Left ventricle myocardium superior (tissue), 1 donor: ENCODE measurements around the gene DSPP. TPM values are rescaled to one million over a fixed set of nuclear protein-coding genes. Genes with fewer than 3 reads are reported as not detected.
"Not testable (repeated sequence)": the region's sequence is repeated elsewhere in the genome, so short reads cannot be mapped to it uniquely, and the experiment has no call there.

Source experiments
- ATAC-seq: fragments of 200-7000 bp; cut with Tn5 transposase; one replicate; pipeline ENCODE4 v1.9.1; 2020; ENCODE audit warnings: mild to moderate bottlenecking, moderate library complexity
- DNase-seq: peaks from one replicate; pipeline ENCODE4 v3.0.0-alpha.2; 2020
- intact Hi-C: fragments of 100-400 bp; cut with micrococcal nuclease; formaldehyde crosslinking; loops from one replicate; pipeline ENCODE4 v1.11.0; 2022
- long read RNA-seq: library from polyadenylated mRNA; unstranded; transcript quantifications from one replicate; pipeline ENCODE4 v2.0.0, GENCODE V29; 2021
- total RNA-seq: library from RNA; stranded (reverse); fragmentation: NEBNext Ultra II Directional; extraction: Animal tissue kit (Norgen Biotek cat#: 25700); gene quantifications from one replicate; pipeline ENCODE4 v1.2.1, GENCODE V29; 2021
- donor health status: DM: no; HTN: yes; CAD: no; lungs with severe emphysema.

Gene DSPP
- not detected for total RNA-seq
- long read RNA-seq = 0 reads

DNA sequence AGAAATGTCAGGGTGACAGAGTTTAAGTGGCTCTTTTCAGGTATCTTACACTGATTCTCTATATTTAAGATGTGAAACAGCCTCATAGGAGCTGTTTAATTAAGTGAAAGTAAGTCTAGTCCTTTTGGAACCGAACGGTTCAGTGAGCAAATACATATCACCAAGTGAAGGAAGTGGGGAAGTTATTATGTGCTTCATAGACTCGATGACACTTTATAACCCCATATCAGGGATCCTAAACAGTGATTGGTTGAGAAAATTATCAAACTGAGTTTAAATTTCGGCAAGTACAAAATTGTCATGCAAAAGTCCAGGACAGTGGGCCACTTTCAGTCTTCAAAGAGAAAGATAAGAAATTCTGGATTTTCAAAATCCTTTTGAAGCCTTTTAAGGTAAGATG, at the start of gene DSPP:
DSPP (plus strand) TSS at position 301 of the 400 bp plus-strand sequence. CDS start 2,380 bp downstream, outside the sequence.
- ATAC-seq = no peak
- intact Hi-C loops = no loop called here
- DNase-seq = no peak

DNA sequence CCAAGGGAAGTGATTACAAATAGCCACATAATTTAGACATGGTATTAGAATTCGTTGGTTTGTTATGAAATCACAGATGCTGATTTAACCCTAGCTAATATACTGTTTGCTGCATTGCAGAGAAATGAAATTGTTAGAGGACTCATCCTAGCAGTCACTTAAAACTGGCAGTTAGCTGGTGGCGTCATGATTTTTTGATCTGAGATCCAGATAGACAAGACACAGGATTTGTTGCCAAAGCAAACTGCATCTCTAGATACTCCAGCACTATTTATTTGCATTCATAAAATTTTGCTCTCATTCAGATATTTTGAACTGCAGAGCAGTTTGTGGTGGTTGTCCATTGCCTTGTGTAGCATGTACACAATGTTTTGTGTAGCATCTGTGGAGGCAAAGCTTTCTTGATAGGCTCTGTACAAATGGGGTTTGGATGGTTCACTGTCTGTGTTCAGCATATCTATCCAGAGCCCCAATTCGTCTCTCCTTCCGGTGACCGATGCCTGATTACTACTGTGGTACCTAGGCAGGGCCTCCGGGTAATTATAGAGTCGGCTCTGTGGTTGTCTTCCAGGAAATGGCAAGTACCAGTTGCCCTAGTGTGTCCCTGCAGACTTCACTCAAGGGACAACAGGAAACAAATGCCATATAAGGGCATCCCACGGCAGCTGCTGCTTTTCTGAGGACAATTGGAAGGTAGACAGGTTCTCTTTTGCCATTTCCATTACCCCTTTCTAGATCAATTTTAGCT, 49.1 kb upstream of the DSPP start:
- intact Hi-C loops = no loop called here
- DNase-seq (no peak), ATAC-seq (peak; percentile 51)

DNA sequence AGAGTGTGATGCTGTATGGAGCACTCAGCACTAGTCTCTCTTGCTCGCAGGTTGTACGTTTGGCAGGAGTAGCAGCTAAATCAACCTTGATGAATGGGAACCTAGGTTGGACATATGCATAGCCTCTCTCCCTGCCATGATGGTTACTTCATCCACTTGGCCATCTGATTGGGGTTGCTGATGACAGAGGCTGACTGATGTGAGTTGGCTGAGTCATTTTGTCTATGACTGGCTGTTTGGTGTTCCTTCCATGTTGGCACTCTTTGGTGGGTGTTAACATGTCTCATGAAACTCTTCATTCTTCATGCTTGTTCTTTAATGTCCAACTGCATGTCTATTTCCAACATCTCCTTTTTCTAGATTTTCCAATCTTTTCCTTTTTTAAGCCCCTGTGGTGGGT, 47.5 kb upstream of the DSPP start:
- intact Hi-C loops = no loop called here
- ATAC-seq (no peak), DNase-seq (no peak)

DNA sequence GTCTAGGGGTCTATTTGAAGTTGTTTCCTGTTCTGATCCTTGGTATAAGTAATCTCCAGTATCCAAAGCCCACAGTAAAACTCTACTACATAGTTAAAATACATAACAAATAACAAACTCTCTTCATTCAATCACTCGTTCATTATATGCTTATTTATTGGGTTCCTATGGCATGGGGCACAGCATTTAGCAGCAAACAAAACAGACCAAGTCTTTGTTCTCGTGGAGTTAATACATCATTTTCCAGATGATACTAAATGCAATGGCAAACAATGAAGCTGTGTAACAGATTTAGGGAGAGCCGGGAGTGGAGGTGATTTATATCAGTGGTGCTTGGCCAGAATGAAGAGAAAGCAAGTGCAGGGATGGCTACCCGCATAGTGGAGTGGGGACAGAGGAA, 42.6 kb upstream of the DSPP start:
- intact Hi-C loops = no loop called here
- ATAC-seq = no peak
- DNase-seq = no peak

DNA sequence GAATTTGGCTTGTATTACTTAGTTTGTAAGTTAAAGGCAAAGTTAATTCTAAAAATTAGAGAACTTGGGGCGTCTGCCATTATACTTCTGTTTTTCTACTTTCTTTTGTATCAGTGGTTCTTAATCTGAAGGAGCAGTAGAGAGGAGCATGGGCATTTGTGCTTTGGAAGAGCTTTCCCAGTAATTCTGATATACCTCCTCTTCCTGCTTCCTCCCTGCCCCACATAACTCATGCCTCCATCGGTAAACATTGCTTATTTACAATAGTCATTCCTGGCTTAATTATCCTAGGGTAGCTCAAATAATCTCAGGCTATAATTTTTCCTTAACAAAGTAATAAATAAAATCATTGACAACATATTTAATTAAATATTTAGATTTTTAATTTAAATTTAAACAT, 42.1 kb upstream of the DSPP start:
- no peak for DNase-seq
- no peak for ATAC-seq
- intact Hi-C loops = no loop called here

DNA sequence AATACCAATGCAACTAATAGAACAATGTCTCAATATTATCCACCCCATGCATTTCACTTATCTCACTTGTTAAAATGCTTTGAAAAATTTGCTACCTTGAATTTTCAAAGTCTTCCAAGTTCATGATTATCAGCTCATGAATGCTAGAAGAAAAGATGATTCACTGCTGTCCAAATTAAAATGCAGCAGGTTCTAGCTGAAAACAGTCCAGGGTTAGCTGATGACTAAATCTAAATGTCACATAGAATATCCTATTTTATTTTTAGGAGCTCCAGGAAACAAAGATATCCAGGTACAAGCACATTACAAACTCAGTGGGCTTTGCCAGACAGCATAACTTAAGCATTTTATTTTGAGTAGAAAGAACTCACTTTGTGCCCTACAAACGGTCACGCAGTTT, 41.1 kb upstream of the DSPP start:
- intact Hi-C loops = no loop called here
- DNase-seq (no peak), ATAC-seq (no peak)

DNA sequence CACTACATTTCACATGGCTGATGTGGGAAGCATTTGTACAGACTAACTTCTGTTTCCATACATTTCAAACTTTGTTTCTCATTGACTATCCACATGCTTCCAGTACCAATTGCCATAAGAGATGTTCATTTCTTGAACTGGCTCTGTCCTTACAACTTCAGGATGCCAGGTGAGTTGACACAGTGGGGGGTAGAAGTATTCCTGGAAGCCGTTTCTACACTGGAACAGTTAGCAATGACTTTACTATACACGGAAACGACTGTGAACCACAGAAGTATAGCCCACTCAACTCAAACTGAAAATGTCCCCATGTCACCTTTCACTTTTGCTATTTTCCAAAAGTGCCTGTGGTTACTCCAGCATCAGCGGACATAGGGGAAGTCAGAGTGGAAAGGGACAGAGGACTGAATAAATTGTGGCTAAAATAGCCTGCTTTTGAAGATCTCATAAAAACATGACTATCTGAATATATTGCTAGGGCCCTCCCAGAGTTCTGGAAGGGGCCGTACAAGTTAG, 38.0 kb upstream of the DSPP start:
- no peak for ATAC-seq
- intact Hi-C loops = no loop called here
- no peak for DNase-seq

DNA sequence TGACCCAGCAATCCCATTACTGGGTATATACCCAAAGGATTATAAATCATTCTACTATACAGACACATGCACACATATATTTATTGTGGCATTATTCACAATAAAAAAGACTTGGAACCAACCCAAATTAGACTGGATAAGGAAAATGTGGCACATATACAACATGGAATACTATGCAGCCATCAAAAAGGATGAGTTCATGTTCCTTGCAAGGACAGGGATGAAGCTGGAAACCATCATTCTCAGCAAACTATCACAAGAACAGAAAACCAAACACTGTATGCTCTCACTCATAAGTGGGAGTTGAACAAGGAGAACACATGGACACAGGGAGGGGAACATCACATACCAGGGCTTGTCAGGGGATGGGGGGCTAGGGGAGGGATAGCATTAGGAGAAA, 34.0 kb upstream of the DSPP start:
- intact Hi-C loops, DNase-seq, ATAC-seq: not testable (repeated sequence)

DNA sequence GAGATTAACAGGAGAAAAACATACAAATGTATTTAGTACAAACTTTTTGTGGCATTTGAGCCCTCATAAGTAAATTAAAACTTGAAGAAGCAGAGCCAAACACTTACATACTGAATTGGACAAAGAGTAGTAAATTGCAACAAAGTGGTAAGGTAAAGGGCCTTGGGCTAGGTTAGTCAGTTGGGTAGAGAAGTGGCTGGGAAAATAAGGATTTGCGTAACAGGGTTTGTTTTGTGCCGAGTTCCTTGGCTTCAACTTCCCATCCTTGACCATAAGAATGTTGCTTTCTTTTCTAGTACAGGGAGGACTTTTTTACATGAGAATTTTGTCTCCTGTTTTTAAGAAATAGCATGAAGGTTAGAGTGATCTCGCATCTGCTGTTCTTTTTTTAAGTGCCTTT, 33.3 kb upstream of the DSPP start:
- no peak for DNase-seq
- intact Hi-C loops = no loop called here
- ATAC-seq = no peak

DNA sequence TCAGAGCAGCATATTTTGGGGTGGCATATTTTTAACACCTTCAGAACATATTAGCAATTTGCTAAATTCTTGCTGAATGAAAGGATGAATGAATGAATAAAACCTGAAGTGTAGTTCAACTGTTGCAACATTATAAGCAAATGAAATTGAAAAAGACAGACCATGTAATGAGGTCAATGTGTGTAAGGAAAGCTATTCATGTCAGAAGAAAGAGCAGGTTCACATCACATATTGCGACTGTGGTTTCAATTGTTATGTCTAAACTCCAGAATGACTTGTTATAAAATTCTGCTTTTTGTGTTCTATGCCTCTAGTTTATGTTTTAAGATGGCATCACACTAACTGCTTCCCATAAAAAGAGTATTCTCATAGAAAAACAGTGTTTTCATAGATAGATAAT, 32.9 kb upstream of the DSPP start:
- intact Hi-C loops = no loop called here
- DNase-seq (no peak), ATAC-seq (no peak)

DNA sequence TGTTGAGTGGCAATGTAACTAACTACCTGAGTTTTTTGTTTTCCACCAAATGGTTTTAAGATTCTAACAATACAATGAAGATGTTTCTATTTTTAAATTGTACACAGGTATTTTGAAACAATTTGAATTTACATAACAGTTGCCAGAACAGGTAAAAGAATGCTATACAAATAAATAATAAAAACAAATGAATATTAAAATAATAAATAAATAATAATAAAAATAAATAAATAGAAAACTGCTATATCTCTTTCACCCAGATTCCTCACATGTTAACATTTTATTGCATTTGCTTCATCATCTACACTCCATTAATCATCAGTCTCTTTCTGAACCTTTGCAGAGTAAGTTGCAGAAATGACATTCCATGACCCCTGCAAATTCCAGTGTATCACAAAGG, 32.3 kb upstream of the DSPP start:
- ATAC-seq = no peak
- intact Hi-C loops = no loop called here
- no peak for DNase-seq

DNA sequence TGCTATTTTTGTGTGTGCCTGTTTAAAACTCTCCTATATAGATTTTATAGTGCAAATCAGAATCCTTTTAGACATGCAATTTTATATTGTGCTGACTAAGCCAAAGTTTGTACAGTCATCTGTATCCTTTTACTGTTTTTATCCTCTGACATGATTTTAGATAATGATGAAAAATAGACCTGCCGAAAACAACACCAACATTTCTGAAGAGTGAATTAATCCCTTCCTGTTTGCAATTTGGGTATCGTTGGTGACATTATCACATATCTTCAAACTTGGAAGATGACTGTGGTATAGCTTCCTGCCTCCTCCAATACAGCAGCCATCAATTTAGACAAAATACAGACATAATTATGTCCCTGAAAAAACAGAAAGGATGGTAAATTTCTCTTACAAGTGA, 28.9 kb upstream of the DSPP start:
- intact Hi-C loops = no loop called here
- DNase-seq (no peak), ATAC-seq (no peak)

DNA sequence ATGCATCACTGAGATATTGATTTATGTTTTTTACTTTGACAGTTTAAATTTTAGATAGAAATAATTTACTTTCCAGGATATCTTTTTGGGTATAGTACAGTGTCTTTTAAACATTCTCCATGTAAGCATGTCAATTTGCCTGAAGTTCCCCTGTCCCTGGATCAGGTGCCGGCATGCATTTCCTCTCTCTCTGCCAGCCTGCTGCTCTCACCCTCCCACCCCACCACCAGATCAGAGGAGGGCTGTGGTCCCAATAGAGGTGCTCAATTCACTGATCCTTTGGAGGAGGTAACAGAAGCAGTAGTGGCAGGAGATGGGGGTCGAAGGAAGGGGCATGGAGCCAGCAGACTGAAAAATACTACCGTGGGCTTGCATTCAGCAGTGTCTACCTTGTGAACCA, 28.3 kb upstream of the DSPP start:
- intact Hi-C loops = no loop called here
- no peak for DNase-seq

DNA sequence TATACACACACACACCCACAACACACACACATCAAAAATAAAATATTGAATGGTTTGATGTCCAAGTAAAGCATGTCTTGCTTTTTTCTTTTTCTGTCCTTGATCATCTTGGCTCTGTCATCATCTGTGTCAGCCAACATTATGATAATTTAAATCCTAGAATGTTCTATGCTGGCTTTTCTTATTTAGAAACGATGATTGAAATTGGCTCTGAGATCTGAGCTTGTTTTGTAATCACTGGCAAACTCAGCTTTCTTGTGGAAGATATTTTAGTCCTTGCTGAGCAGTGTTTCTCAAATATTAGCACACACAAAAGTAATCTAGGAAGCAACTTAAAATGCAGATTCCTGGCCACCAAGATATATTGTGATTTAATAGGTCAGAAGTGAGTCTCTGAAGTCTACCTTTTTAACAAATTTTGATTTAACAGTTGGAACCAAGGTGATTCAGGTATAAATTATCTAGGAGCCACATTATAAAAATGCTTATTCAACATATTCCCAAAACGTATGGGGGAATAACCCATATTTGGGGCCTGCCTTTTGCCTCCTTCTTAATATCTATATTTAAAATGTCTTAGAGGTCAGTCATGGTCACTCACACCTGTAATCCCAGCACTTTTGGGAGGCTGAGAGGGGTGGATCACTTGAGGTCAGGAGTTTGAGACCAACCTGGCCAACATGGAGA, 24.0 kb upstream of the DSPP start:
- ATAC-seq (no peak), DNase-seq (no peak)
- intact Hi-C loops = no loop called here

More for the DNA sequence above, 28.3 kb upstream of the DSPP start:
- no peak for ATAC-seq

DNA sequence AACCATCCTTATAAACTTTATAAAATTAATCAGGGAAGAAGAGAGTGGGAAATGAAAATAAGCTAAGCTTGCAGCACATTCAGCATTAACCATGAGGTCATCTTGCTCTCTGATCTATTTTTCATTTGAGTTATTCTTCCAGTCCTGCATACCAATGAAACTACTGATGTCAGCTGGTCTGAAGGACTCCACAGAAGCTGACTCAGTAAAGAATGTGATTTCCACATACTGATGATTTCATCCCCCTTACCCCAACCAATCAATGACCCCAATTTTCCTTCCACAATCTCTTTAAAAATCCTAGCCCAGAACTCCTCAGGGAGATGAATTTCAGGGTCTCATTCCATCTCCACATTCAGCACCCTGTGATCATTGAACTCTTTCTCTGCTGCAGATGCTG, 18.8 kb upstream of the DSPP start:
- ATAC-seq (peak; percentile 82), DNase-seq (no peak)
- intact Hi-C loops = no loop called here

DNA sequence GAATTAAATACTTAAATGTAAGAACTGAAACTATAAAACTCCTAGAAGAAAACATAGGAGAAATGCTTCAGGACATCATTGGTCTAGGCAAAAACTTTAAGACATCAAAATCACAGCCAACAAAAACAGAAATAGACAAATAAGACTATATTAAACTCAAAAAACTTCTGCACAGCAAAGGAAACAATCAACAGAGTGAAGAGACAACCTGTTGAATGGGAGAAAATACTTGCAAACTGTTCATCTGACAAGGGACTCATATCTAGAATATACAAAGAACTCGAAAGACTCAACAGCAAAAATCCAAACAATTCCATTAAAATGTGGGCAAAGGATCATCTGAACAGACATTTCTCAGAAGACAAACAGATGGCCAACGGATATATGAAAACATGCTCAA, 16.2 kb upstream of the DSPP start:
- DNase-seq (no peak), ATAC-seq (no peak)
- intact Hi-C loops = no loop called here

DNA sequence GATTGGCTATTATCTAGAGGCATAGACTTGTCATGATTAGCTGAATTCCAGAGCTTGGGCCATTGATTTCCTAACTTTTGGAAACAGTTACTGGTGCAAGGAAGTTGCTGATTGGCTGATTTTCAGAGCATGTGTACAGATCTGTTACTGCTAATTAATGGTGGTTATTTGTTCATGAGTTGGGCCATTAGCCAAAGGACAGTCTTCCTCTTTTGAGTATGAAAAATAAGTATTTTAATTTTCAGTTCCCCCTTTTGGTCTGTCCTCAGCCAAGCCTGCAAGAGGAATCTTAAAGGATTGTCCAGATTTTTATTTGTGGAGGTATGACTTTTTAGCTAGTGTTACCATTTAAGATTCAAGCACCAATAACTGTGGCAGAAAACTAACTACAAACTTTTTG, 7.0 kb upstream of the DSPP start:
- no peak for DNase-seq
- no peak for ATAC-seq
- intact Hi-C loops = no loop called here

DNA sequence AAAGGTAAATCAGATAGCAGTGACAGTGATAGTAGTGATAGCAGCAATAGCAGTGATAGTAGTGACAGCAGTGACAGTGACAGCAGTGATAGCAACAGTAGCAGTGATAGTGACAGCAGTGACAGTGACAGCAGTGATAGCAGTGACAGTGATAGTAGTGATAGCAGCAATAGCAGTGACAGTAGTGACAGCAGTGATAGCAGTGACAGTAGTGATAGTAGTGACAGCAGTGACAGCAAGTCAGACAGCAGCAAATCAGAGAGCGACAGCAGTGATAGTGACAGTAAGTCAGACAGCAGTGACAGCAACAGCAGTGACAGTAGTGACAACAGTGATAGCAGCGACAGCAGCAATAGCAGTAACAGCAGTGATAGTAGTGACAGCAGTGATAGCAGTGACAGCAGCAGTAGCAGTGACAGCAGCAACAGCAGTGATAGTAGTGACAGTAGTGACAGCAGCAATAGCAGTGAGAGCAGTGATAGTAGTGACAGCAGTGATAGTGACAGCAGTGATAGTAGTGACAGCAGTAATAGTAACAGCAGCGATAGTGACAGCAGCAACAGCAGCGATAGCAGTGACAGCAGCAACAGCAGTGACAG, 6.1 kb downstream of the DSPP start:
- DNase-seq (no peak), ATAC-seq (no peak)
- intact Hi-C loops = no loop called here

DNA sequence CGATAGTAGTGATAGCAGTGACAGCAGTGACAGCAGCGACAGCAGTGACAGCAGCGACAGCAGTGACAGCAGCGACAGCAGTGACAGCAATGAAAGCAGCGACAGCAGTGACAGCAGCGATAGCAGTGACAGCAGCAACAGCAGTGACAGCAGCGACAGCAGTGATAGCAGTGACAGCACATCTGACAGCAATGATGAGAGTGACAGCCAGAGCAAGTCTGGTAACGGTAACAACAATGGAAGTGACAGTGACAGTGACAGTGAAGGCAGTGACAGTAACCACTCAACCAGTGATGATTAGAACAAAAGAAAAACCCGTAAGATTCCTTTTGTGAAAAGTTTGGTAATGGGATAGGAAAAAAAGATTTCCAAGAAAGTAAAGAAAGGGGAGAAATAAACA, 7.9 kb downstream of the DSPP start:
- DNase-seq (no peak), ATAC-seq (no peak)
- intact Hi-C loops = no loop called here

DNA sequence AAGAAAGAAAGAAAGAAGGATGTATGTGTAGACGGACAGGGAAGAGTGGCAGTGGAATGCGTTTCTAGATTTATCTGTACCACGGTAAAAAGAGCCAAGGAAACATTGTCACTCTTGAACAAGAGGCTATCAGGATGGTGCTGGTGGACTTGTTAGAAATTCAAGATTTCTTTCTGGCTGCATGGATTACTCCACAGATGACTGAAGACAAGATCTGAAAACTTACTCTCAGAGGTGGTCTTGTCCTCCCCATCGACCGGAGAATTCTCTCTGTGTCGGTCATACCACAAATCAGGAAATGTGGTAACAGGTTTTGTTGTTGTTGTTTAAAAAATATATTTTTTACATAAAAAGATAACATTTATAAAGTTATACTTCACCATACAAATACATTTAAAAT, 11.8 kb downstream of the DSPP start:
- DNase-seq (no peak), ATAC-seq (peak; percentile 25)
- intact Hi-C loops = no loop called here

DNA sequence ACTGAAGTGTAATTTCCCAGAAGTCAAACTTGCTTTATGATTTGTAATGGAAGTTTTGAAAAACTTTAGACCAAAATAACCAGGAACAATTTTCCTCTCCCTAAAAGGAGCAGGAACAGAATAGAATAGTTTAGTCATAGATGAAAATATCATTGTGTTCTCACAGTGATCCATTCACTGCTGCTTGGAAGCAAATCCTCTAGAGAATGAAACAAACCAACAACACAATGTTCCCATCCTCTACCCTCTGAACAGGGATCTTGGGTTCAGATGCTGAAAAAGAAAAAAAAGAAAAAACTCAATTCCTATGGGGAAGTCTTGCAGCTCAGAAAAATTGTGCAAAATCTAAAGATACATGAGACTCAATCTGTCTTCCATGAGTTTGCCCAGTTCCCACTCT, 12.2 kb downstream of the DSPP start:
- intact Hi-C loops = no loop called here
- DNase-seq (no peak), ATAC-seq (peak; percentile 97)
